MM.1S (cell line): Measurements from ENCODE around the gene TFDP2.

Experiments used
- DNase-seq: peaks from one replicate; pipeline ENCODE4 v3.0.0-alpha.2; 2015
- H2AFZ ChIP-seq: fragments of 300-600 bp; sonication (generic); 2 replicates; pipeline ENCODE4 v1.6.0; 2016; ENCODE audit warnings: antibody characterized with exemption, low read length
- H3F3A ChIP-seq: fragments of 300-600 bp; sonication (generic); 2 replicates; pipeline ENCODE4 v1.6.1; 2016; ENCODE audit warnings: mild to moderate bottlenecking, antibody characterized with exemption, low read length, moderate library complexity, mixed read lengths; ENCODE audit not compliant: insufficient read depth
- H3K27ac ChIP-seq: fragments of 300-600 bp; sonication (generic); 2 replicates; pipeline ENCODE4 v1.5.1; 2016; ENCODE audit warnings: mild to moderate bottlenecking, low read length
- H3K27me3 ChIP-seq: fragments of 300-600 bp; sonication (generic); replicated peaks from 2 replicates; pipeline ENCODE4 v1.6.0; 2016; ENCODE audit warnings: low read length; ENCODE audit not compliant: insufficient read depth
- H3K36me3 ChIP-seq: fragments of 300-600 bp; sonication (generic); replicated peaks from 2 replicates; pipeline ENCODE4 v1.6.1; 2016; ENCODE audit warnings: mild to moderate bottlenecking, low read length, mixed read lengths; ENCODE audit not compliant: insufficient read depth
- H3K4me1 ChIP-seq: fragments of 300-600 bp; sonication (generic); 2 replicates; pipeline ENCODE4 v1.6.1; 2016; ENCODE audit warnings: low read length, mixed read lengths
- H3K4me2 ChIP-seq: fragments of 300-600 bp; sonication (generic); 2 replicates; pipeline ENCODE4 v1.6.0; 2016; ENCODE audit warnings: low read depth, low read length
- H3K4me3 ChIP-seq: fragments of 300-600 bp; sonication (generic); 2 replicates; pipeline ENCODE4 v1.5.1; 2016; ENCODE audit warnings: low read length, mixed read lengths
- H3K79me2 ChIP-seq: fragments of 300-600 bp; sonication (generic); 2 replicates; pipeline ENCODE4 v1.6.1; 2016; ENCODE audit warnings: mixed run types, low read length, mixed read lengths
- H3K9ac ChIP-seq: fragments of 300-600 bp; sonication (generic); 2 replicates; pipeline ENCODE4 v1.6.1; 2016; ENCODE audit warnings: low read length, mixed read lengths
- H3K9me2 ChIP-seq: fragments of 300-600 bp; sonication (generic); replicated peaks from 2 replicates; pipeline ENCODE4 v1.6.1; 2016; ENCODE audit warnings: mild to moderate bottlenecking, low read length, mixed read lengths; ENCODE audit not compliant: insufficient read depth
- H3K9me3 ChIP-seq: fragments of 300-600 bp; sonication (generic); replicated peaks from 2 replicates; pipeline ENCODE4 v1.6.1; 2016; ENCODE audit warnings: mild to moderate bottlenecking, low read length, mixed read lengths; ENCODE audit not compliant: insufficient read depth
- H4K20me1 ChIP-seq: fragments of 300-600 bp; sonication (generic); 2 replicates; pipeline ENCODE4 v1.6.1; 2016; ENCODE audit warnings: mild to moderate bottlenecking, low read length, moderate library complexity, mixed read lengths; ENCODE audit not compliant: insufficient read depth
- EZH2 ChIP-seq: fragments of 300-600 bp; sonication (generic); optimal IDR thresholded peaks from 2 replicates; pipeline ENCODE3; 2017; ENCODE audit warnings: low read depth, mild to moderate bottlenecking, antibody characterized with exemption, low read length, mixed read lengths
- EZH2phosphoT487 ChIP-seq: fragments of 300-600 bp; sonication (generic); IDR thresholded peaks from 2 replicates; pipeline ENCODE4 v1.6.1; 2018; ENCODE audit warnings: antibody characterized with exemption, low read length
- TF ChIP-seq, protein P1 (sequence below): fragments of 300-600 bp; sonication (generic); IDR thresholded peaks from 2 replicates; pipeline ENCODE4 v1.5.1; 2016; ENCODE audit warnings: antibody characterized with exemption, low read length, mixed read lengths

The TFDP2 gene

DNA sequence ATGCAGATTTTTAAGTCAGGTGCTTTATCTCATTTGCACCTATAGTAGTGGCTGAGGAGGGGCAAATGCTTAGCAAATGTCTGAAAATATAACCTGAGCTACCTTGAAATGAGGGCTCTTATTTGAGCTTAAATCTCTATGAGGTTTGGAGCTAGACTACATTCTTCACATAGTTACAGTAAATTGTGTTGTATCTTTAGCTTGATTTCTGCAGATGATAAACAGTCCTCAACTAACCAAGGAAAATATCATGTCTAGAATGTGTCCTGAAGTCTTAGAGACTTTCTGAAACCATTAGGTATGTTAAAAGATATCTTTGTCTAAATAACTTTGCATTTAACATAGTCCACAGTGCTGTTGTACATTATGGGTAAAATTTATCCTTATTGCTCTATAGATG lies 145.3 kb downstream of the TFDP2 start:
- Histone ChIP-seq H3K9ac (no peak overlapping the region), H3K36me3 (no peaks in the 10 kb centered on the region), H3K4me2 (no peak overlapping the region), H3F3A (no peaks in the 10 kb centered on the region), H3K27ac (no peak overlapping the region), H2AFZ (no peak overlapping the region), H4K20me1 (no peaks in the 10 kb centered on the region), H3K9me2 (no peaks in the 10 kb centered on the region), H3K4me3 (no peak overlapping the region), H3K4me1 (no peaks in the 10 kb centered on the region), H3K79me2 (no peaks in the 10 kb centered on the region), H3K27me3 (no peaks in the 10 kb centered on the region), H3K9me3 (no peaks in the 10 kb centered on the region)
- no peak for DNase-seq
- TF ChIP-seq EZH2: no peak
- TF ChIP-seq, protein P1, sequence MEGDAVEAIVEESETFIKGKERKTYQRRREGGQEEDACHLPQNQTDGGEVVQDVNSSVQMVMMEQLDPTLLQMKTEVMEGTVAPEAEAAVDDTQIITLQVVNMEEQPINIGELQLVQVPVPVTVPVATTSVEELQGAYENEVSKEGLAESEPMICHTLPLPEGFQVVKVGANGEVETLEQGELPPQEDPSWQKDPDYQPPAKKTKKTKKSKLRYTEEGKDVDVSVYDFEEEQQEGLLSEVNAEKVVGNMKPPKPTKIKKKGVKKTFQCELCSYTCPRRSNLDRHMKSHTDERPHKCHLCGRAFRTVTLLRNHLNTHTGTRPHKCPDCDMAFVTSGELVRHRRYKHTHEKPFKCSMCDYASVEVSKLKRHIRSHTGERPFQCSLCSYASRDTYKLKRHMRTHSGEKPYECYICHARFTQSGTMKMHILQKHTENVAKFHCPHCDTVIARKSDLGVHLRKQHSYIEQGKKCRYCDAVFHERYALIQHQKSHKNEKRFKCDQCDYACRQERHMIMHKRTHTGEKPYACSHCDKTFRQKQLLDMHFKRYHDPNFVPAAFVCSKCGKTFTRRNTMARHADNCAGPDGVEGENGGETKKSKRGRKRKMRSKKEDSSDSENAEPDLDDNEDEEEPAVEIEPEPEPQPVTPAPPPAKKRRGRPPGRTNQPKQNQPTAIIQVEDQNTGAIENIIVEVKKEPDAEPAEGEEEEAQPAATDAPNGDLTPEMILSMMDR: no peak
- TF ChIP-seq EZH2phosphoT487: no peak

DNA sequence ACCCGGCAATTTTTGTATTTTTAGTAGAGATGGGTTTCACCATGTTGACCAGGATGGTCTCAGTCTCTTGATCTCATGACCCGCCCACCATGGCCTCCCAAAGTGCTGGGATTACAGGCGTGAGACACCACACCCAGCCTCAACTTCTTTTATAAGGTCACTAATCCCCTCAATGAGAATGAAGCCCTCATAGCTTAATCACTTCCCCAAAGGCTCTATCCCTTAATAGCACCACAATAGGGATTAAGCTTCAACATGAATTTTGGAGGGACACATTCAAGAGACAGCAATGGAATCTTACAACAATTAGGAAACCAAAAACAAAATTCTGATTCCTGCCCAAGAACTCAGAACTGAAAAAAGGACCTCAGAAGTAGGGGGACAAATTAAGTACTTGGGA lies 146.1 kb downstream of the TFDP2 start:
- no peaks in the 10 kb centered on the region for H3K27me3 ChIP-seq
- H3K9me3 ChIP-seq: no peaks in the 10 kb centered on the region
- no peaks in the 10 kb centered on the region for H3K79me2 ChIP-seq
- H3F3A ChIP-seq: no peaks in the 10 kb centered on the region
- H4K20me1 ChIP-seq: no peaks in the 10 kb centered on the region
- no peaks in the 10 kb centered on the region for H3K9me2 ChIP-seq
- no peak overlapping the region for H3K27ac ChIP-seq
- no peak overlapping the region for H3K4me3 ChIP-seq
- H2AFZ ChIP-seq: no peak overlapping the region
- no peak for DNase-seq
- TF ChIP-seq, protein P1: no peak
- TF ChIP-seq EZH2phosphoT487 (no peak), EZH2 (no peak)
- H3K36me3 ChIP-seq: no peaks in the 10 kb centered on the region
- no peak overlapping the region for H3K9ac ChIP-seq
- H3K4me2 ChIP-seq: no peak overlapping the region
- no peaks in the 10 kb centered on the region for H3K4me1 ChIP-seq

DNA sequence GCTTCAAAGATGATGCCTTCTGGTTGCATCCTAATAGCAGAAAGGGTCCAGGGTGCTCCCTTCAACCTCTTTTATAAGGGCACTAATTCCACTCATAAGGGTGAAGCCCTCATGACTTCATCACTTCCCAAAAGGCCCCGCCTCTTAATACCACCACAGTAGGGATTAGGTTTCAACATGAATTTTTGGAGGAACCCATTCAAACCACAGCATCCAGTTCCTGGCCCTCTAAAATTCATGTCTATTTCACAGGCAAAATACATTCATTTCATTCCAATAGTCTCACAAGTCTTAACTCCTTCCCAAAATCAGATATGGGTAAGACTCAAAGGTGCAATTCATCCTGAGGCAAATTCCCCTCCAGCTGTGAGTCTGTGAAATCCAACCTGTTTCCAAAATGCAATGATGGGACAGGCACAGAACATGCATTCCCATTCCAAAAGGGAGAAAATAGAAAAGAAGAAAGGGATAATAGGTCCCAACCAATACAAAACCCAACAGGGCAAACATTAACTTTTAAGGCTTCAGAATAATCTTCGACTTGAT lies 148.9 kb downstream of the TFDP2 start:
- Histone ChIP-seq H2AFZ (no peak overlapping the region), H3K4me1 (no peaks in the 10 kb centered on the region), H3K9me3 (no peaks in the 10 kb centered on the region), H3K9me2 (no peaks in the 10 kb centered on the region), H3K27ac (no peak overlapping the region), H3K79me2 (no peaks in the 10 kb centered on the region), H3K9ac (no peak overlapping the region), H3K36me3 (no peaks in the 10 kb centered on the region), H3K27me3 (no peaks in the 10 kb centered on the region), H4K20me1 (no peaks in the 10 kb centered on the region), H3F3A (no peaks in the 10 kb centered on the region), H3K4me3 (no peak overlapping the region), H3K4me2 (no peak overlapping the region)
- DNase-seq: no peak
- TF ChIP-seq EZH2 (no peak), EZH2phosphoT487 (no peak)
- TF ChIP-seq, protein P1: no peak
